Measurements from ENCODE around the gene DOC2A. TPM values are rescaled to one million over a fixed set of nuclear protein-coding genes. Genes with fewer than 3 reads are reported as not detected.
A peak's percentile ranks its signal among the peaks of the same experiment; 100 is the strongest.

Gene DOC2A
- total RNA-seq, 2 donors from 2014 or later: 3.0 to 6.4 TPM

- peak; percentile 86 for DNase-seq (ENCODE audit: low spot score)
- Histone ChIP-seq H3K4me3 (peak overlapping the region; percentile 52 to 65), H3K36me3 (no peaks in the 10 kb centered on the region), H3K4me1 (replicated peaks) (peaks cover 4% of the 10 kb centered on the region), H3K27ac (peak overlapping the region in 1 of 2 donors; percentile 2), H3K9me3 (no peaks in the 10 kb centered on the region), H3K27me3 (replicated peaks; ENCODE audit: insufficient read depth) (no peaks in the 10 kb centered on the region)
- intact Hi-C loops (cut with DNase I): no loop called here
- TF ChIP-seq POLR2AphosphoS5 (IDR thresholded peaks at IDR 0.05) (peak; percentile 95), POLR2A (IDR thresholded peaks at IDR 0.05) (peak; percentile 43)
- TF ChIP-seq, protein P1, sequence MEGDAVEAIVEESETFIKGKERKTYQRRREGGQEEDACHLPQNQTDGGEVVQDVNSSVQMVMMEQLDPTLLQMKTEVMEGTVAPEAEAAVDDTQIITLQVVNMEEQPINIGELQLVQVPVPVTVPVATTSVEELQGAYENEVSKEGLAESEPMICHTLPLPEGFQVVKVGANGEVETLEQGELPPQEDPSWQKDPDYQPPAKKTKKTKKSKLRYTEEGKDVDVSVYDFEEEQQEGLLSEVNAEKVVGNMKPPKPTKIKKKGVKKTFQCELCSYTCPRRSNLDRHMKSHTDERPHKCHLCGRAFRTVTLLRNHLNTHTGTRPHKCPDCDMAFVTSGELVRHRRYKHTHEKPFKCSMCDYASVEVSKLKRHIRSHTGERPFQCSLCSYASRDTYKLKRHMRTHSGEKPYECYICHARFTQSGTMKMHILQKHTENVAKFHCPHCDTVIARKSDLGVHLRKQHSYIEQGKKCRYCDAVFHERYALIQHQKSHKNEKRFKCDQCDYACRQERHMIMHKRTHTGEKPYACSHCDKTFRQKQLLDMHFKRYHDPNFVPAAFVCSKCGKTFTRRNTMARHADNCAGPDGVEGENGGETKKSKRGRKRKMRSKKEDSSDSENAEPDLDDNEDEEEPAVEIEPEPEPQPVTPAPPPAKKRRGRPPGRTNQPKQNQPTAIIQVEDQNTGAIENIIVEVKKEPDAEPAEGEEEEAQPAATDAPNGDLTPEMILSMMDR (IDR thresholded peaks at IDR 0.05): no peak
- WGBS: 6% methylated on average over 46 of the region's 58 CpGs
Observed at GRCh38 chr16:30052671-30053372, 42.0 kb upstream of the DOC2A start.

DNA sequence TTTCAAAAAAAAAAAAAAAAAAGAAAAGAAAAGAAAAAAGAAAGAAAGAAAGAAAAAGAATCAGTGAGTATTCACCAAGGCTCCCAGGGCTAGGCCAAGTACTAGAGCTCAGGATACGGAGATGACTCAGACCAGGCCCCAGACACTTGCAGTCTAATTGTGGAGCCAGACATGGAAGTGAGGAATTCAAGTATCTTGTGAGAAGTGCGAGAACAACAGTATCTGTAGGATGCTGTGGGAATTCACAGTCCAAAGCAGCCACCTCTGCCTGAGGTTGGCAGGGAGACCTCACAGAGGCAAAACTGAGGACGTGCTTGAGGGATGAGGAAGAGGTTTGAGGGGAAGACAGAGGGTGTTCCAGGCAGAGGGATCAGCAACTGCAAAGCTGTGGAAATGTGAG is 40.7 kb upstream of the DOC2A start:
- no peak overlapping the region for H3K27ac ChIP-seq
- TF ChIP-seq POLR2A (IDR thresholded peaks at IDR 0.05): no peak
- no peak for TF ChIP-seq POLR2AphosphoS5 (IDR thresholded peaks at IDR 0.05)
- TF ChIP-seq, protein P1 (IDR thresholded peaks at IDR 0.05): no peak
- no peaks in the 10 kb centered on the region for H3K9me3 ChIP-seq
- H3K4me3 ChIP-seq: no peak overlapping the region
- H3K4me1 ChIP-seq (replicated peaks): peaks cover 4% of the 10 kb centered on the region
- intact Hi-C loops (cut with DNase I): no loop called here
- WGBS: 89% methylated on average over 3 of the region's 3 CpGs
- no peak for DNase-seq (ENCODE audit: low spot score)
- H3K36me3 ChIP-seq: no peaks in the 10 kb centered on the region
- H3K27me3 ChIP-seq (replicated peaks; ENCODE audit: insufficient read depth): no peaks in the 10 kb centered on the region

- 82% methylated on average over 7 of the region's 8 CpGs for WGBS
- Histone ChIP-seq H3K36me3 (no peaks in the 10 kb centered on the region), H3K4me1 (replicated peaks) (peaks cover 4% of the 10 kb centered on the region), H3K27ac (no peak overlapping the region), H3K9me3 (no peaks in the 10 kb centered on the region), H3K4me3 (no peak overlapping the region), H3K27me3 (replicated peaks; ENCODE audit: insufficient read depth) (no peaks in the 10 kb centered on the region)
- TF ChIP-seq POLR2AphosphoS5 (IDR thresholded peaks at IDR 0.05): no peak
- no peak for TF ChIP-seq POLR2A (IDR thresholded peaks at IDR 0.05)
- TF ChIP-seq, protein P1 (IDR thresholded peaks at IDR 0.05): no peak
- intact Hi-C loops (cut with DNase I): no loop called here
- DNase-seq (ENCODE audit: low spot score): no peak
Observed at GRCh38 chr16:30049871-30050270, 39.0 kb upstream of the DOC2A start.

DNA sequence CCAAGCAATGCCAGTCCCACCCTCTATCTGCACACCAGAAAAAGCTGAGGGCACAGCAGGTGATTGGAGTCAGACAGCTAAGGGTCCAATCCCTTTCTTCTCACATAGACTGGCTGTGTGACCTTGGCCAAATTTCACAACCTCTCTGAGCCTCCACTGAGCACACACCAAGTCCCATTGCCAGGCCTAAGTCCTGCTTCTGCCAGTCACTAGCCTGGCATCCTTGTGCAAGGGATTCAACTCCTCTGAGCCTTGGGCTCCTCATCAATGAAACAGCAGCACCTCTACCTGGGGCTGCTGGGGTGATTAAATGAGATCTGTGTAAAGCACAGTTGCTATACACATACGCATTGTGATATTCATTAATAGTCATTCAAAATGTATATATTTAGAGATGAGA is 35.8 kb upstream of the DOC2A start:
- intact Hi-C loops (cut with DNase I): no loop called here
- Histone ChIP-seq H3K4me3 (no peak overlapping the region), H3K9me3 (no peaks in the 10 kb centered on the region), H3K4me1 (replicated peaks) (no peaks in the 10 kb centered on the region), H3K27me3 (replicated peaks; ENCODE audit: insufficient read depth) (no peaks in the 10 kb centered on the region), H3K27ac (no peak overlapping the region), H3K36me3 (no peaks in the 10 kb centered on the region)
- TF ChIP-seq, protein P1 (IDR thresholded peaks at IDR 0.05): no peak
- TF ChIP-seq POLR2A (IDR thresholded peaks at IDR 0.05) (no peak), POLR2AphosphoS5 (IDR thresholded peaks at IDR 0.05) (no peak)
- WGBS: 100% methylated on average over 1 of the region's 1 CpG
- no peak for DNase-seq (ENCODE audit: low spot score)

DNA sequence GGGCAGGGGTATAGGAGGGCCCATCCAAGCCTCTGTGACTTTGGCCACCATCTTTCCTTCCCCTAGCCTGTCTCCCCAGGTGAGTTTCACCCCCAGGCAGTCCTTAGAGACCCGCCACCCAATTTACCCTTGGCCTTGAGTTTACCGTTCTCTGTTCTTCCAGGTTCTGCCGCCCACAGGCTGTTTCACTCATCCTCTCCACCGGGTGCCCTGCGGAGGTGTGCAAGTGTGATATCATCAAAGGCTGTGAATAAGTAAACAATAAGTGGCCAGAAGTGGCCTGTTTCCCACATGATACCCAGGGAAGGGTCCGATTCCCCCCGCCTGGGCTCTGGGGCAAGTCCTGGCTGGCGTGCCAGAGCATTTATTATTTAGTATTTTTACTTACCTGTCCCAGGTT is 35.4 kb upstream of the DOC2A start:
- DNase-seq (ENCODE audit: low spot score): no peak
- no peaks in the 10 kb centered on the region for H3K4me1 ChIP-seq (replicated peaks)
- WGBS: 42% methylated on average over 8 of the region's 8 CpGs
- H3K27ac ChIP-seq: no peak overlapping the region
- intact Hi-C loops (cut with DNase I): no loop called here
- no peaks in the 10 kb centered on the region for H3K27me3 ChIP-seq (replicated peaks; ENCODE audit: insufficient read depth)
- H3K4me3 ChIP-seq: no peak overlapping the region
- H3K9me3 ChIP-seq: no peaks in the 10 kb centered on the region
- H3K36me3 ChIP-seq: no peaks in the 10 kb centered on the region
- TF ChIP-seq, protein P1 (IDR thresholded peaks at IDR 0.05): no peak
- TF ChIP-seq POLR2A (IDR thresholded peaks at IDR 0.05) (no peak), POLR2AphosphoS5 (IDR thresholded peaks at IDR 0.05) (no peak)
